HEK293 (cell line): ENCODE measurements around the gene SIK3.

Experiments used
- EGR2 ChIP-seq: fragments of 450-650 bp; formaldehyde crosslinking; IDR thresholded peaks from 2 replicates; pipeline ENCODE4 v1.5.1; 2016; ENCODE audit warnings: low read depth, missing biosample characterization, missing genetic modification characterization
- FEZF1 ChIP-seq: fragments of 450-650 bp; formaldehyde crosslinking; IDR thresholded peaks from 2 replicates; pipeline ENCODE4 v1.5.1; 2016; ENCODE audit warnings: missing biosample characterization, missing genetic modification characterization
- GLIS2 ChIP-seq: fragments of 450-650 bp; formaldehyde crosslinking; IDR thresholded peaks from 2 replicates; pipeline ENCODE4 v1.5.1; 2016; ENCODE audit warnings: missing biosample characterization, missing genetic modification characterization
- KLF7 ChIP-seq: fragments of 450-650 bp; formaldehyde crosslinking; IDR thresholded peaks from 2 replicates; pipeline ENCODE4 v1.5.1; 2016; ENCODE audit warnings: missing biosample characterization, missing genetic modification characterization, borderline replicate concordance
- KLF9 ChIP-seq: fragments of 450-650 bp; formaldehyde crosslinking; IDR thresholded peaks from 2 replicates; pipeline ENCODE4 v1.5.1; 2016; ENCODE audit warnings: missing biosample characterization, missing genetic modification characterization, low read depth
- OVOL3 ChIP-seq: fragments of 450-650 bp; formaldehyde crosslinking; IDR thresholded peaks from 2 replicates; pipeline ENCODE4 v1.5.1; 2016; ENCODE audit warnings: missing biosample characterization, missing genetic modification characterization
- RBAK ChIP-seq: fragments of 450-650 bp; formaldehyde crosslinking; IDR thresholded peaks from 2 replicates; pipeline ENCODE4 v1.5.1; 2016; ENCODE audit warnings: missing biosample characterization, missing genetic modification characterization
- TRIM28 ChIP-seq: IDR thresholded peaks from 2 replicates; pipeline ENCODE4 v1.6.1; 2011; ENCODE audit warnings: low read length, control low read depth, borderline replicate concordance
- ZBTB20 ChIP-seq: fragments of 450-650 bp; formaldehyde crosslinking; IDR thresholded peaks from 2 replicates; pipeline ENCODE4 v1.5.1; 2016; ENCODE audit warnings: missing biosample characterization, missing genetic modification characterization
- ZBTB7A ChIP-seq: fragments of 450-650 bp; formaldehyde crosslinking; IDR thresholded peaks from 2 replicates; pipeline ENCODE4 v1.5.1; 2016; ENCODE audit warnings: low read depth, missing biosample characterization, missing genetic modification characterization
- ZBTB8A ChIP-seq: fragments of 450-650 bp; formaldehyde crosslinking; IDR thresholded peaks from 2 replicates; pipeline ENCODE4 v1.5.1; 2016; ENCODE audit warnings: missing biosample characterization, missing genetic modification characterization
- ZEB2 ChIP-seq: fragments of 450-650 bp; formaldehyde crosslinking; IDR thresholded peaks from 2 replicates; pipeline ENCODE4 v1.5.1; 2016; ENCODE audit warnings: missing biosample characterization, missing genetic modification characterization
- ZFHX2 ChIP-seq: fragments of 450-650 bp; formaldehyde crosslinking; conservative IDR thresholded peaks from 2 replicates; pipeline ENCODE4 v1.5.1; 2016; ENCODE audit warnings: missing biosample characterization, missing genetic modification characterization
- ZNF133 ChIP-seq: fragments of 450-650 bp; formaldehyde crosslinking; IDR thresholded peaks from 2 replicates; pipeline ENCODE4 v1.5.1; 2016; ENCODE audit warnings: missing biosample characterization, missing genetic modification characterization
- ZNF16 ChIP-seq: fragments of 450-650 bp; formaldehyde crosslinking; IDR thresholded peaks from 2 replicates; pipeline ENCODE4 v1.5.1; 2016; ENCODE audit warnings: low read depth, missing biosample characterization, missing genetic modification characterization
- ZNF169 ChIP-seq: fragments of 450-650 bp; formaldehyde crosslinking; IDR thresholded peaks from 2 replicates; pipeline ENCODE4 v1.5.1; 2016; ENCODE audit warnings: missing biosample characterization, missing genetic modification characterization
- ZNF174 ChIP-seq: fragments of 450-650 bp; formaldehyde crosslinking; IDR thresholded peaks from 2 replicates; pipeline ENCODE4 v1.5.0; 2017; ENCODE audit warnings: missing biosample characterization, mild to moderate bottlenecking, missing genetic modification characterization
- ZNF184 ChIP-seq: fragments of 450-650 bp; IDR thresholded peaks from 2 replicates; pipeline ENCODE4 v1.5.1; 2018; ENCODE audit warnings: missing biosample characterization, mild to moderate bottlenecking, missing genetic modification characterization
- ZNF19 ChIP-seq: fragments of 450-650 bp; formaldehyde crosslinking; IDR thresholded peaks from 2 replicates; pipeline ENCODE4; 2016; ENCODE audit warnings: missing biosample characterization, missing genetic modification characterization, low read depth
- ZNF292 ChIP-seq: fragments of 450-650 bp; formaldehyde crosslinking; IDR thresholded peaks from 2 replicates; pipeline ENCODE4 v1.5.1; 2016; ENCODE audit warnings: low read depth, missing biosample characterization, missing genetic modification characterization, borderline replicate concordance
- ZNF37A ChIP-seq: fragments of 450-650 bp; IDR thresholded peaks from 2 replicates; pipeline ENCODE4 v1.5.1; 2018; ENCODE audit warnings: missing biosample characterization, missing genetic modification characterization
- ZNF391 ChIP-seq: fragments of 450-650 bp; formaldehyde crosslinking; IDR thresholded peaks from 2 replicates; pipeline ENCODE4 v1.5.1; 2016; ENCODE audit warnings: low read depth, missing biosample characterization, missing genetic modification characterization, borderline replicate concordance
- ZNF423 ChIP-seq: fragments of 450-650 bp; formaldehyde crosslinking; IDR thresholded peaks from 2 replicates; pipeline ENCODE4 v1.5.1; 2016; ENCODE audit warnings: missing biosample characterization, missing genetic modification characterization
- ZNF510 ChIP-seq: fragments of 450-650 bp; formaldehyde crosslinking; IDR thresholded peaks from 2 replicates; pipeline ENCODE4 v1.5.1; 2018; ENCODE audit warnings: mild to moderate bottlenecking, missing genetic modification characterization, missing biosample characterization; ENCODE audit not compliant: insufficient replicate concordance
- ZNF521 ChIP-seq: fragments of 450-650 bp; formaldehyde crosslinking; IDR thresholded peaks from 2 replicates; pipeline ENCODE4 v1.5.1; 2017; ENCODE audit warnings: missing biosample characterization, mild to moderate bottlenecking, missing genetic modification characterization
- ZNF548 ChIP-seq: fragments of 450-650 bp; formaldehyde crosslinking; IDR thresholded peaks from 2 replicates; pipeline ENCODE4 v1.5.1; 2016; ENCODE audit warnings: missing biosample characterization, missing genetic modification characterization
- ZNF585B ChIP-seq: fragments of 450-650 bp; formaldehyde crosslinking; IDR thresholded peaks from 2 replicates; pipeline ENCODE4 v1.5.1; 2016; ENCODE audit warnings: missing biosample characterization, missing genetic modification characterization
- ZNF658 ChIP-seq: fragments of 450-650 bp; formaldehyde crosslinking; IDR thresholded peaks from 2 replicates; pipeline ENCODE4; 2016; ENCODE audit warnings: missing biosample characterization, missing genetic modification characterization
- ZNF777 ChIP-seq: fragments of 450-650 bp; formaldehyde crosslinking; IDR thresholded peaks from 2 replicates; pipeline ENCODE4 v1.5.1; 2017; ENCODE audit warnings: missing biosample characterization, missing genetic modification characterization, borderline replicate concordance
- ZNF791 ChIP-seq: fragments of 450-650 bp; formaldehyde crosslinking; IDR thresholded peaks from 2 replicates; pipeline ENCODE4 v1.5.1; 2016; ENCODE audit warnings: missing biosample characterization, missing genetic modification characterization
- ZNF843 ChIP-seq: fragments of 450-650 bp; formaldehyde crosslinking; IDR thresholded peaks from 2 replicates; pipeline ENCODE4 v1.5.1; 2016; ENCODE audit warnings: missing biosample characterization, missing genetic modification characterization
- ZSCAN30 ChIP-seq: fragments of 450-650 bp; IDR thresholded peaks from 2 replicates; pipeline ENCODE4 v1.5.1; 2018; ENCODE audit warnings: missing biosample characterization, mild to moderate bottlenecking, missing genetic modification characterization, moderate library complexity
- TF ChIP-seq, protein P1 (sequence below): fragments of 450-650 bp; formaldehyde crosslinking; IDR thresholded peaks from 2 replicates; pipeline ENCODE4 v1.5.1; 2017; ENCODE audit warnings: missing biosample characterization, missing genetic modification characterization
- TF ChIP-seq, protein P2 (sequence below): fragments of 450-650 bp; formaldehyde crosslinking; IDR thresholded peaks from 2 replicates; pipeline ENCODE4 v1.5.1; 2016; ENCODE audit warnings: missing biosample characterization, missing genetic modification characterization
- TF ChIP-seq, protein P3 (sequence below): fragments of 450-650 bp; formaldehyde crosslinking; IDR thresholded peaks from 2 replicates; pipeline ENCODE4 v1.5.1; 2016; ENCODE audit warnings: missing biosample characterization, missing genetic modification characterization
- TF ChIP-seq, protein P4 (sequence below): fragments of 450-650 bp; formaldehyde crosslinking; IDR thresholded peaks from 2 replicates; pipeline ENCODE4 v1.5.1; 2016; ENCODE audit warnings: missing biosample characterization, missing genetic modification characterization, low read depth
- TF ChIP-seq, protein P5 (sequence below): fragments of 450-650 bp; formaldehyde crosslinking; IDR thresholded peaks from 2 replicates; pipeline ENCODE4 v1.5.1; 2016; ENCODE audit warnings: missing biosample characterization, missing genetic modification characterization

The SIK3 gene

DNA sequence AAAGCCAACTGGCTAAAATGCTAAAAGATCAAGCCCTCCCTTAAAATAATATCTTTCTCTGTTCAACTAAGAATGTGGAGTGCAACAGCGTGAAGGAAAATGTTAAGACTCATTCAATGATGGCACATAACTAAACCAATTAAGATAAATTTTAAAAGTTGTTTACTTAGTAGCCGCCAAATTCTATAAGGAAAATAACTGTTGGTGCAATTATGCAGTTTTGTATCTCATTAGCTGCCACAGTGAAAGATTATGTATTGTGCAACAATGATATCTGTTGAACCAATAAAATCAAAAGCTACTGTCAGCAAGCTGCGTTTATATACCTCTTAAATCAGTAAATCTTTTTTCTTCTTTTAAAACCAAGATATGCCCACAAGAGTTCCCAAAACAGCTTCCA lies 55.5 kb downstream of the SIK3 start (continued):
- TF ChIP-seq, protein P1, sequence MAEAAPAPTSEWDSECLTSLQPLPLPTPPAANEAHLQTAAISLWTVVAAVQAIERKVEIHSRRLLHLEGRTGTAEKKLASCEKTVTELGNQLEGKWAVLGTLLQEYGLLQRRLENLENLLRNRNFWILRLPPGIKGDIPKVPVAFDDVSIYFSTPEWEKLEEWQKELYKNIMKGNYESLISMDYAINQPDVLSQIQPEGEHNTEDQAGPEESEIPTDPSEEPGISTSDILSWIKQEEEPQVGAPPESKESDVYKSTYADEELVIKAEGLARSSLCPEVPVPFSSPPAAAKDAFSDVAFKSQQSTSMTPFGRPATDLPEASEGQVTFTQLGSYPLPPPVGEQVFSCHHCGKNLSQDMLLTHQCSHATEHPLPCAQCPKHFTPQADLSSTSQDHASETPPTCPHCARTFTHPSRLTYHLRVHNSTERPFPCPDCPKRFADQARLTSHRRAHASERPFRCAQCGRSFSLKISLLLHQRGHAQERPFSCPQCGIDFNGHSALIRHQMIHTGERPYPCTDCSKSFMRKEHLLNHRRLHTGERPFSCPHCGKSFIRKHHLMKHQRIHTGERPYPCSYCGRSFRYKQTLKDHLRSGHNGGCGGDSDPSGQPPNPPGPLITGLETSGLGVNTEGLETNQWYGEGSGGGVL (tag by site-specific recombination): no peak
- TF ChIP-seq, protein P2, sequence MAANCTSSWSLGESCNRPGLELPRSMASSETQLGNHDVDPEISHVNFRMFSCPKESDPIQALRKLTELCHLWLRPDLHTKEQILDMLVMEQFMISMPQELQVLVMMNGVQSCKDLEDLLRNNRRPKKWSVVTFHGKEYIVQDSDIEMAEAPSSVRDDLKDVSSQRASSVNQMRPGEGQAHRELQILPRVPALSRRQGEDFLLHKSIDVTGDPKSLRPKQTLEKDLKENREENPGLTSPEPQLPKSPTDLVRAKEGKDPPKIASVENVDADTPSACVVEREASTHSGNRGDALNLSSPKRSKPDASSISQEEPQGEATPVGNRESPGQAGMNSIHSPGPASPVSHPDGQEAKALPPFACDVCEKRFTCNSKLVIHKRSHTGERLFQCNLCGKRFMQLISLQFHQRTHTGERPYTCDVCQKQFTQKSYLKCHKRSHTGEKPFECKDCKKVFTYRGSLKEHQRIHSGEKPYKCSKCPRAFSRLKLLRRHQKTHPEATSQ (tag by site-specific recombination): no peak
- TF ChIP-seq ZNF184 (no peak; the same call in 1 of the 2 replicates), FEZF1 (tag by site-specific recombination) (peak; percentile 70), EGR2 (tag by site-specific recombination) (no peak), ZNF19 (tag by site-specific recombination) (no peak), ZNF169 (no peak), RBAK (tag by site-specific recombination) (no peak), ZEB2 (peak; percentile 78), ZNF133 (tag by site-specific recombination) (no peak), ZNF174 (tag by site-specific recombination) (no peak), ZBTB7A (no peak), ZNF777 (tag by site-specific recombination) (no peak), ZNF521 (no peak), ZNF423 (tag by site-specific recombination) (no peak), ZNF391 (tag by site-specific recombination) (no peak), ZNF16 (tag by site-specific recombination) (no peak), ZNF585B (tag by site-specific recombination) (no peak), ZNF843 (tag by site-specific recombination) (peak; percentile 61; the same call in 1 of the 2 replicates), ZNF292 (no peak), ZNF548 (tag by site-specific recombination) (no peak), OVOL3 (tag by site-specific recombination) (peak; percentile 91), TRIM28 (peak; percentile 12; the same call in 1 of the 2 replicates), GLIS2 (tag by site-specific recombination) (no peak), ZNF37A (tag by site-specific recombination) (no peak), ZBTB8A (no peak), ZNF791 (tag by site-specific recombination) (no peak), ZSCAN30 (tag by site-specific recombination) (no peak; the same call in 1 of the 2 replicates), ZBTB20 (tag by site-specific recombination) (no peak), ZNF510 (tag by site-specific recombination) (no peak), KLF9 (tag by site-specific recombination) (no peak), ZNF658 (no peak), KLF7 (tag by site-specific recombination) (no peak), ZFHX2 (tag by site-specific recombination) (no peak)
- TF ChIP-seq, protein P3, sequence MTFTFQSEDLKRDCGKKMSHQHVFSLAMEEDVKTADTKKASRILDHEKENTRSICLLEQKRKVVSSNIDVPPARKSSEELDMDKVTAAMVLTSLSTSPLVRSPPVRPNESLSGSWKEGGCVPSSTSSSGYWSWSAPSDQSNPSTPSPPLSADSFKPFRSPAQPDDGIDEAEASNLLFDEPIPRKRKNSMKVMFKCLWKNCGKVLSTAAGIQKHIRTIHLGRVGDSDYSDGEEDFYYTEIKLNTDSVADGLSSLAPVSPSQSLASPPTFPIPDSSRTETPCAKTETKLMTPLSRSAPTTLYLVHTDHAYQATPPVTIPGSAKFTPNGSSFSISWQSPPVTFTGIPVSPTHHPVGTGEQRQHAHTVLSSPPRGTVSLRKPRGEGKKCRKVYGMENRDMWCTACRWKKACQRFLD: no peak
- TF ChIP-seq, protein P4, sequence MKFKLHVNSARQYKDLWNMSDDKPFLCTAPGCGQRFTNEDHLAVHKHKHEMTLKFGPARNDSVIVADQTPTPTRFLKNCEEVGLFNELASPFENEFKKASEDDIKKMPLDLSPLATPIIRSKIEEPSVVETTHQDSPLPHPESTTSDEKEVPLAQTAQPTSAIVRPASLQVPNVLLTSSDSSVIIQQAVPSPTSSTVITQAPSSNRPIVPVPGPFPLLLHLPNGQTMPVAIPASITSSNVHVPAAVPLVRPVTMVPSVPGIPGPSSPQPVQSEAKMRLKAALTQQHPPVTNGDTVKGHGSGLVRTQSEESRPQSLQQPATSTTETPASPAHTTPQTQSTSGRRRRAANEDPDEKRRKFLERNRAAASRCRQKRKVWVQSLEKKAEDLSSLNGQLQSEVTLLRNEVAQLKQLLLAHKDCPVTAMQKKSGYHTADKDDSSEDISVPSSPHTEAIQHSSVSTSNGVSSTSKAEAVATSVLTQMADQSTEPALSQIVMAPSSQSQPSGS: no peak
- TF ChIP-seq, protein P5, sequence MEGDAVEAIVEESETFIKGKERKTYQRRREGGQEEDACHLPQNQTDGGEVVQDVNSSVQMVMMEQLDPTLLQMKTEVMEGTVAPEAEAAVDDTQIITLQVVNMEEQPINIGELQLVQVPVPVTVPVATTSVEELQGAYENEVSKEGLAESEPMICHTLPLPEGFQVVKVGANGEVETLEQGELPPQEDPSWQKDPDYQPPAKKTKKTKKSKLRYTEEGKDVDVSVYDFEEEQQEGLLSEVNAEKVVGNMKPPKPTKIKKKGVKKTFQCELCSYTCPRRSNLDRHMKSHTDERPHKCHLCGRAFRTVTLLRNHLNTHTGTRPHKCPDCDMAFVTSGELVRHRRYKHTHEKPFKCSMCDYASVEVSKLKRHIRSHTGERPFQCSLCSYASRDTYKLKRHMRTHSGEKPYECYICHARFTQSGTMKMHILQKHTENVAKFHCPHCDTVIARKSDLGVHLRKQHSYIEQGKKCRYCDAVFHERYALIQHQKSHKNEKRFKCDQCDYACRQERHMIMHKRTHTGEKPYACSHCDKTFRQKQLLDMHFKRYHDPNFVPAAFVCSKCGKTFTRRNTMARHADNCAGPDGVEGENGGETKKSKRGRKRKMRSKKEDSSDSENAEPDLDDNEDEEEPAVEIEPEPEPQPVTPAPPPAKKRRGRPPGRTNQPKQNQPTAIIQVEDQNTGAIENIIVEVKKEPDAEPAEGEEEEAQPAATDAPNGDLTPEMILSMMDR (tag by site-specific recombination): no peak
